NCI-H524 treated with DMSO at 0.1 percent for 48 hours (cell line): Measurements from ENCODE around the gene RUNX1.

ENCODE experiments used
- DNase-seq: peaks from one replicate; lab custom pipeline; 2025; lab: John Stamatoyannopoulos, UW

RUNX1 gene

DNA sequence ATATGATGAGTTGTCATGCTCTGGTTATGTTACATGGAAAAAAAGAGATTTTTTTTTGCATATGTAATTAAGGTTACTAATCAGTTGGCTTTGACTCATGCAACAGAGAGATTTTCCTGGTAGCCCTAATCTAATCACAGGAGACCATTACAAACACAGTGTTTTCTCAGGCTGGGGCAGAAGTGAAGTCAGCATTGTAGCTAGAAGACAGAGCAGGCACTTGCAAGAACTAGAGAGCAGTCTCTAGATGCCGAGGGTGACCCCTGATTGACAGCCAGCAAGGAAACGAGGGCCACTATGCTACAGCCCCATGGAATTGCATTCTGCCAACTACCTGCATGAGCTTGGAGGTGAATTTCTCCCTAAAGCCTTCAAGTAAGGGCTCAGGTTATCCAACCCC lies 151.3 kb downstream of the RUNX1 start:
- no peak for DNase-seq

DNA sequence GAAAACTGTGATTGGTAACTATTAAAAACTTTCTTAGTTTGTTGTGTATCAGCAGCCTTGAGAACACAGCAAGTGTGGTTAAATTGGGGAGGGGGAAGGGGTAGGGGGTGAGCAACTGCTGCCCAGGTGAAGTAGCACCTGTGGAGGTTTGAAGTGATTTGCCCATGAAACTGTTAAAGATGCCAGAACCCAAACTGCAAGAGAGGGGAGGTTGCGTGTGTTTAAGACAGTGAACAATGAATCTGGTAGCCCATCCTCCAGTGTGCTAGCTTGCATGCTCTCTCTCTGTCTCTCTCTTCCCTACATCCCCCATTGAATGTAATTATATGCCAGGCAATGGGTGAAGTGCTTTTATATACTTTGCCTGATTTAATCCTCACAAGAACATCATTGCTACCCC lies 154.7 kb downstream of the RUNX1 start:
- DNase-seq = no peak

DNA sequence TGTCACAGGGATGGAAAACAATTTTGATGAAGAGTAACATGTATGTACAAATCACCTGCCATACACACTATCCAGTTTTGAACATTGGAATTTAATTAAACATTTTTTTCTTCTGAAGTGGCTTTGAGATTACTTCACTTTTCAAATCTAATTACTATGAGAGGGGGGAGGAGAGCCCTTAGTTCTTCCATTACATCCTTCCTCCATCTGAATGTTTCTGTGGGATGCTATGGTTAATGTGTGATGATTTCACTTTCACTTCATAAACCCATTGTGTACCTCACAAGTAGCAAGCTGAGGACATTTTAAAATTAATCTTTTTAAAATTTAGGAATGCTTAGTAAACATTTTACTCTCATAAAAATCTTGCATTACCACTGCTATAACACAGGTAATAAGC lies 156.9 kb downstream of the RUNX1 start:
- no peak for DNase-seq

DNA sequence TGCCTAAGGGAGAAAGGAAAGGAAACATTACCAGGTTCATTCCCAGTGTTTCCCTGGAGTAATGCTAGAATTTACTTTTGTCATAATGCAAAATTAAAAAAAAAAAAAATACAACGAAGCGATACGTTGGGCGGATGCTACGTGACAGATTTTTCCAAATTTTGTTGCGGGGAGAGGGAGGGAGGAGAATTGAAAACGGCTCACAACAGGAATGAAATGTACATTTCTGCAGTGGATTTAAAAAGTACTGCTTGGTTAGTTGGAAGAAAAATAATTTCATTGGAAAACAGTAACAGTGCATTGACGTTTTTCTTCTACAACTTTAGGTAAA lies 157.5 kb downstream of the RUNX1 start:
- no peak for DNase-seq

DNA sequence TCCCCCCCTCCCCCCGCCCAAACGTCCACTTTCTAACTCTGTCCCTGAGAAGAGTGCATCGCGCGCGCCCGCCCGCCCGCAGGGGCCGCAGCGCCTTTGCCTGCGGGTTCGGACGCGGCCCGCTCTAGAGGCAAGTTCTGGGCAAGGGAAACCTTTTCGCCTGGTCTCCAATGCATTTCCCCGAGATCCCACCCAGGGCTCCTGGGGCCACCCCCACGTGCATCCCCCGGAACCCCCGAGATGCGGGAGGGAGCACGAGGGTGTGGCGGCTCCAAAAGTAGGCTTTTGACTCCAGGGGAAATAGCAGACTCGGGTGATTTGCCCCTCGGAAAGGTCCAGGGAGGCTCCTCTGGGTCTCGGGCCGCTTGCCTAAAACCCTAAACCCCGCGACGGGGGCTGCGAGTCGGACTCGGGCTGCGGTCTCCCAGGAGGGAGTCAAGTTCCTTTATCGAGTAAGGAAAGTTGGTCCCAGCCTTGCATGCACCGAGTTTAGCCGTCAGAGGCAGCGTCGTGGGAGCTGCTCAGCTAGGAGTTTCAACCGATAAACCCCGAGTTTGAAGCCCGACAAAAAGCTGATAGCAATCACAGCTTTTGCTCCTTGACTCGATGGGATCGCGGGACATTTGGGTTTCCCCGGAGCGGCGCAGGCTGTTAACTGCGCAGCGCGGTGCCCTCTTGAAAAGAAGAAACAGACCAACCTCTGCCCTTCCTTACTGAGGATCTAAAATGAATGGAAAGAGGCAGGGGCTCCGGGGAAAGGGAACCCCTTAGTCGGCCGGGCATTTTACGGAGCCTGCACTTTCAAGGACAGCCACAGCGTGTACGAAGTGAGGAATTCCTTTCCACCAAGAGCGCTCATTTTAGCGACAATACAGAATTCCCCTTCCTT lies 158.1 kb downstream of the RUNX1 start:
- no peak for DNase-seq

DNA sequence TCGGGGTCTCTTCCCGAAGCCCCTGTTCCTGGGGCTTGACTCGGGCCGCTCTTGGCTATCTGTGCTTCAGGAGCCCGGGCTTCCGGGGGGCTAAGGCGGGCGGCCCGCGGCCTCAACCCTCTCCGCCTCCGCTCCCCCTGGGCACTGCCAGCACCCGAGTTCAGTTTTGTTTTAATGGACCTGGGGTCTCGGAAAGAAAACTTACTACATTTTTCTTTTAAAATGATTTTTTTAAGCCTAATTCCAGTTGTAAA lies 158.7 kb downstream of the RUNX1 start:
- DNase-seq = no peak

DNA sequence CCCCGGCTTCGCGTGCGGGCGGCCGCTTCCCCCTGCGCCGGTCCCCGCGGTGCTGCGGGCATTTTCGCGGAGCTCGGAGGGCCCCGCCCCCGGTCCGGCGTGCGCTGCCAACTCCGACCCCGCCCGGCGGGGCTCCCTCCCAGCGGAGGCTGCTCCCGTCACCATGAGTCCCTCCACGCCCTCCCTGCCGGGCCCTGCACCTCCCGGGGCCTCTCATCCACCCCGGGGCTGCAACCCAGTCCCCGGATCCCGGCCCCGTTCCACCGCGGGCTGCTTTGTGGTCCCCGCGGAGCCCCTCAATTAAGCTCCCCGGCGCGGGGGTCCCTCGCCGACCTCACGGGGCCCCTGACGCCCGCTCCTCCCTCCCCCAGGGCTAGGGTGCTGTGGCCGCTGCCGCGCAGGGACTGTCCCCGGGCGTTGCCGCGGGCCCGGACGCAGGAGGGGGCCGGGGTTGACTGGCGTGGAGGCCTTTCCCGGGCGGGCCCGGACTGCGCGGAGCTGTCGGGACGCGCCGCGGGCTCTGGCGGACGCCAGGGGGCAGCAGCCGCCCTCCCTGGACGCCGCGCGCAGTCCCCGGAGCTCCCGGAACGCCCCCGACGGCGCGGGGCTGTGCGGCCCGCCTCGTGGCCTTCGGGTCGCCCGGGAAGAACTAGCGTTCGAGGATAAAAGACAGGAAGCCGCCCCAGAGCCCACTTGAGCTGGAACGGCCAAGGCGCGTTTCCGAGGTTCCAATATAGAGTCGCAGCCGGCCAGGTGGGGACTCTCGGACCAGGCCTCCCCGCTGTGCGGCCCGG lies 159.2 kb downstream of the RUNX1 start:
- DNase-seq = no peak

DNA sequence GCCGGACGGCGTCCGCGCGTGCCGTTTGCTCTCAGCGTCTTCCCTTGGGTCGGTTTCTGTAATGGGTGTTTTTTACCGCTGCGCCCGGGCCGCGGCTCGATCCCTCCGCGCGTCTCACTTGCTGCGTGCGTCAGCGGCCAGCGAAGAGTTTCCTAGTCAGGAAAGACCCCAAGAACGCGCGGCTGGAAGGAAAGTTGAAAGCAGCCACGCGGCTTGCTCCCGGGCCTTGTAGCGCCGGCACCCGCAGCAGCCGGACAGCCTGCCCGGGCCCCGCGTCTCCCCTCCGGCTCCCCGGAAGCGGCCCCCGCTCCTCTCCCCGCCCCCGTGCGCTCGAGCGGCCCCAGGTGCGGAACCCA lies 159.8 kb downstream of the RUNX1 start:
- DNase-seq = no peak

DNA sequence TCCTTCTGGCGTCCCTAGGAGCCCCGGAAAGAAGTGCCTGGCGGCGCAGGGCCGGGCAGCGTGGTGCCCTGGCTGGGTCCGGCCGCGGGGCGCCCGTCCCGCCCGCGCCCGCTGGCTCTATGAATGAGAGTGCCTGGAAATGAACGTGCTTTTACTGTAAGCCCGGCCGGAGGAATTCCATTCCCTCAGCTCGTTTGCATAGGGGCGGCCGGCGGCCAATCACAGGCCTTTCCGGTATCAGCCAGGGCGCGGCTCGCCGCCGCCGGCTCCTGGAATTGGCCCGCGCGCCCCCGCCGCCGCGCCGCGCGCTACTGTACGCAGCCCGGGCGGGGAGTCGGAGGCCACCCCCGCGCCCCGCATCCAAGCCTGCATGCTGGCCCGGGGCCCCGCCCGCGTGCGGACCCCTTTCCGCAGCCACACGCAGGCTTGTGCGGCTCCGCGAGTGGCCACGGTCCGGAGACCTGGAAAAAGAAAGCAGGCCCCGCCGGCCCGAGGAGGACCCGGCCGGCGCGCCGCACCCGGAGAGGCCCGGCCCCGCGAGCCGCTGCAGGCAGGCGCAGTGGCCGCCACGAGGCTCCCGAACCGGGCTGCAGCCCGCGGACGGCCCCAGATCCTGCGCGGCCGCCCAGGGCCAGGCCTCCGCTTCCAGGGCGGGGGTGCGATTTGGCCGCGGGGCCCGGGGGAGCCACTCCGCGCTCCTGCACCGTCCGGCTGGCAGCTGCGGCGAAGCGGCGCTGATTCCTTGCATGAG lies 160.4 kb downstream of the RUNX1 start:
- peak; percentile 49 for DNase-seq

DNA sequence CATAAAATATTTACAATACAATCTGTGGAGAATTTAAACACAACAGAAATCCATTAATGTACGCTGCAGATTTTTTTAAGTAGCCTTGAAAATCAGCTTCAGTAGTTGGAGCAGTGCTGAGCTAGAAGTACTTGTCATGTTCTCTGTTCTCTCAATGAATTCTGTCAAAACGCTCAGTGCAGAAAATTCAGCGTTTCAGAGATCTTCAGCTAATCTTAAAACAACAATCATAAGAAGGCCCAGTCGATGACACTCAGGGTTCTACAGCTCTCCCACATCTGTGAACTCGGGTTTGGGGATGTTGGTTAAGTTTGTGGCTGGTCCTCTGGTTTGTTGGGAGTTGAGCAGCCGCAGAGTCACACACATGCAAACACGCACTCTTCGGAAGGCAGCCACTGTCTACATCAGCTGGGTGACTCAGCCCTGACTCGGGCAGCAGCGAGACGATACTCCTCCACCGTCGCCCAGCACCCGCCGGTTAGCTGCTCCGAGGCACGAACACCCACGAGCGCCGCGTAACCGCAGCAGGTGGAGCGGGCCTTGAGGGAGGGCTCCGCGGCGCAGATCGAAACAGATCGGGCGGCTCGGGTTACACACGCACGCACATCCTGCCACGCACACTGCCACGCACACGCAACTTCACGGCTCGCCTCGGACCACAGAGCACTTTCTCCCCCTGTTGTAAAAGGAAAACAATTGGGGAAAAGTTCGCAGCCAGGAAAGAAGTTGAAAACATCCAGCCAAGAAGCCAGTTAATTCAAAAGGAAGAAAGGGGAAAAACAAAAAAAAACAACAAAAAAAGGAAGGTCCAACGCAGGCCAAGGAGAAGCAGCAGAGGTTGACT lies 161.2 kb downstream of the RUNX1 start:
- no peak for DNase-seq

DNA sequence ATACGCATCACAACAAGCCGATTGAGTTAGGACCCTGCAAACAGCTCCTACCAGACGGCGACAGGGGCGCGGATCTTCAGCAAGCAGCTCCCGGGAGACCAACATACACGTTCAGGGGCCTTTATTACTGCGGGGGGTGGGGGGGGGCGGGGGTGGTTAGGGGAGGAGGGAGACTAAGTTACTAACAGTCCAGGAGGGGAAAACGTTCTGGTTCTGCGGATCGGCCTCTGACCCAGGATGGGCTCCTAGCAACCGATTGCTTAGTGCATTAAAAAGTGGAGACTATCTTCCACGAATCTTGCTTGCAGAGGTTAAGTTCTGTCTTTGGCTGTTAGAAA lies 162.0 kb downstream of the RUNX1 start:
- DNase-seq = no peak

DNA sequence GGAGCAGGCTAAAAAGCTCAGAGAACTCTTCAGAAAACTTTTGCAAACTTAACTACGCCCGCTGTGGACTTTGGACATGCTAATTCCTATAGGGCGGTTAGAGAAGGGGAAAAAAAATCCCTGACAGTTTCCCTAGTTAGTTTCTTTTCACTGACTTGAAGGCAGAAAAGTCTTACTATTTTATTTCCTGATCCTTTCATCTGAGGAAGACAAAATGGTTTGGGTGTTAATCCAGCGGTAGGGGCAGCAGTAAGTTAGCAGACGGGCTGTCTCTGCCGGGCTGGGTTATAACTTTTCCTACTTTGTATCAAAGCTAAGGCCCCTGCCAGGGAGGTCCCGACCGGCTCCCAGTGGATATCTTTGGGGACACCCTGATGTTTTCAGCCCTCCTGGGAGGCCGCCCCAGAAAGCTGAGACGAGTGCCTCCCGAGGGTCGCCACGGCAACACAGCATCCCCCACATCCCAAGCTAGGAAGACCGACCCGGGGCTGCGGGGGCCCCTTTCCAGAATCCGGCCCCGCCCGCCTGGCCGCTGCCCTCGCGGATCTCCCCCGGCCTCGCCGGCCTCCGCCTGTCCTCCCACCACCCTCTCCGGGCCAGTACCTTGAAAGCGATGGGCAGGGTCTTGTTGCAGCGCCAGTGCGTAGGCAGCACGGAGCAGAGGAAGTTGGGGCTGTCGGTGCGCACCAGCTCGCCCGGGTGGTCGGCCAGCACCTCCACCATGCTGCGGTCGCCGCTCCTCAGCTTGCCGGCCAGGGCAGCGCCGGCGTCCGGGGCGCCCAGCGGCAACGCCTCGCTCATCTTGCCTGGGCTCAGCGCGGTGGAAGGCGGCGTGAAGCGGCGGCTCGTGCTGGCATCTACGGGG lies 162.6 kb downstream of the RUNX1 start:
- DNase-seq = no peak

DNA sequence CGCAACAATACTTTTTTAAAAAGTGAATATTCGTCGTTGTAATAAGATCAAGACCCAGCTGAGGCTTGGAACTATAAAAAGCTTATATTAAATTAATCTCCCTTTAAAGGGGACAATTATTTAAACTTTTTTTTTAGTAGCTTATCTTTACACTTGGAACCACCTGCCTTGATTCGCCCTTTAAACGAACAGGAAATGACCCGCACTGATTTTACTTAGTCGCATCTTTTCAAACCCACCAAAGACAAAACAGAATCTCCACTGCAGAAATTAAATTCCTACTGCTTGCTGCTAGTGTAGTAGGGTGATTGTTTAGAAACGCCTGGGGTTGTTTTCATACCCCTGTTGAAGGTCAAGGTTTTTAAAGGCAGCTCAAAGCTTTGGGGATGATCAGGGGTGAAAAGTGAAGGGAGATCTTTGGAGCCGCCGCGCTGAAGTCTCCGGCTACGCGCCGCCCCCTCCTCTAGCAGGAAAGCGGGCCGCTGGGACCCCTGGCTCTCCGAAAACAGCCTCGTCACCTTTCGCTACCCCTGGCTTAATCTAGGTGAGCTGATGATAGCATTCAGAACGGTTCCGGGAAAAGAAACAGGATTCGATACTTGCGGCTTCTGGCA lies 163.4 kb downstream of the RUNX1 start:
- DNase-seq = no peak

DNA sequence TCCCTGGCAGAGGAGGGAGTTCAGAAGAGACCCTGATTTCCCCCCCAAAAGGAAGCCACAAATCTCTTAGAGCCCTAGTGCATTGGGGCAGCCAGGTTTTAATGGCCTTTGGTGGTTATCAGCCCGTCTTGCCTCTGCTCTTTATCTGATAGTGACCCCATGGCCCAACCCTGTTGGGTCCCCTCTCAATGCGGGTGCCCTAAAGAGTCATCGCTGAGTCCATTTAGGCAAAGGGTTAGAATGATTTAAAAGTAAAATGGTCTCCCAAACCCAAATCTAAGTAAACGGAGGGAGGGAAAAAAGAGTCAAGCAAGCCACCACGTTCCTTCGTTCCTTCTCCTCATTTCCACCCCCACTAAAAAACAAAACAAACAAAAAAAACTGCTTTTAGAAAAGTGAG lies 164.0 kb downstream of the RUNX1 start:
- DNase-seq = no peak

DNA sequence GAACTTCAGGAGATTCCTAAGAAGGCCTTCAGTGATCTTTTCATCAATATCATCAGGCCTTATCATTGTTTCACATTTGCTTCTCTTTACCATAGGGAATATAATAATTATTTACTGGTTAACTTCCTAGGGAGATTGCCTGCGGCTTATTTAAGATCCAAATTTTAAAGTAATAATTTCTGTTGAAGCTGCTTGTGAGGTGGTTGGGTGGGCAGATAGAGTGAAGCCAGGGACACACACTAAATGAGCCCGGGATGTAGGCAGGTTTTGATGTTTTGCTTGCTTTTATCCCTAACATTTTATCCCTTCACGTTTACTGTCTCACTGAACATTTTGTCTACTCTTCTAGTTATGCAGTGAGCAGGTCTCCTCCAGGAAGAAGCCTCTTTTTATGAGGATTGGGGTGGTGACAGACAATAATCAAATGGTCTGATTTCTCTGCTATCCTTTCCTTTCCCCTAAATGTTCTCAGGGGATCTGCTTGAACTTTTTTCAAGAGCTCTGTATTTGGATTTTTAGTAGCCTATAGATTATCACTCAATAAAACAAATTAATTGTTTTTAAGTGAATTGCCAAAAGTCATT lies 164.7 kb downstream of the RUNX1 start:
- no peak for DNase-seq

DNA sequence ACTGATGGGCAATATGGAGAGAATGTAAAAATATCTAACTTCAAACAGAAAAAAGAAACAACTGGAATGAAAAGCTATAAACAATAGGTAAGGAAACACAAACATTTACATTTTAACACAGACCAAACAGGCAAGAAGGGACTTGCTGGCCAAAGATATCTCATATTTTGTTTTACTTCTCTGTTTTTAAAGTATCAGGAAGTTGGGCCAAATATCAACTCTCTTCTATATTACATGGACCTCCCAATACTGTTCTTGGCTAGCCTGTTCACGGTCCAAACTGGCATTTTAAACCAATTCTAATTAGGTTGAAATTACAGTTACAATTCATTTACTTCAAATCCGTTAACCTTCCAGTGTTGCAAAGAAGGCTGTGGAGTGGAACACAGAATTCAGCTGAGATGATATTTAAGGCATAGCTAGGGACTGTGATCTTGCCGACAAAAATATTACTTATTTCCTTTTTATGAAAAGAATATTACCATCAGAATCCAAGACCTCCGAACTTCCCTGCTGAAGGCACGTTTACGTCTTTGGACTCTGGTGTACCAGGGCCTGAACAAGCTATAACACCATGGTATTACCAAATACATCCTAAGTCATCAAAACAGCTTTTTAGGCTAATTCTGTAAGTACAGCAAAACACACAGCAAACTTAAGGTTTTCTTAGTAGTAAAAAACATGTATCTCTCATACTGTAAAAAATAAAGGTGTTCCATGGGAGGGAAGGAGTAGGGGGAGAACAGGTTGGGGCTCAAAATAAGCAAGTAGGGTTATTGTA lies 165.4 kb downstream of the RUNX1 start:
- DNase-seq = no peak

DNA sequence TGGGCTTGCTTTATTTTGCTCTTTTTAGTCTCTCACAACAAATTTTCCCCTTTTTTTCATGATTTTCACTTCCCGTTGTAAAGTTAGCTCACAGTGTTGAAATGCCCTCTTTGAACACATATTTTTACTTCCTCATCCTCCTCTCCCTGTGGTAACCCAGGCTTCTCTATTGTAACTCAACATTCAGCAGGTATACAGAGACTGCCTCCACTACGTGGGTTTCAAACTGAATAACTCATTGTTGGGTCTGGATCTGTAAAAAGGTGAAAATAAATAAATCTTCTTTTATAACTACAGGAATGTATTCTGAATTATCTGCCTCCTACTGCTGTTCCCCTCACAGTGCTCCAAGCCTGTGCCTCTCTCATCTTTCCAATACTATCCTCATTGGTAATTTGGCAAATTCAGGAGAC lies 166.4 kb downstream of the RUNX1 start:
- no peak for DNase-seq

DNA sequence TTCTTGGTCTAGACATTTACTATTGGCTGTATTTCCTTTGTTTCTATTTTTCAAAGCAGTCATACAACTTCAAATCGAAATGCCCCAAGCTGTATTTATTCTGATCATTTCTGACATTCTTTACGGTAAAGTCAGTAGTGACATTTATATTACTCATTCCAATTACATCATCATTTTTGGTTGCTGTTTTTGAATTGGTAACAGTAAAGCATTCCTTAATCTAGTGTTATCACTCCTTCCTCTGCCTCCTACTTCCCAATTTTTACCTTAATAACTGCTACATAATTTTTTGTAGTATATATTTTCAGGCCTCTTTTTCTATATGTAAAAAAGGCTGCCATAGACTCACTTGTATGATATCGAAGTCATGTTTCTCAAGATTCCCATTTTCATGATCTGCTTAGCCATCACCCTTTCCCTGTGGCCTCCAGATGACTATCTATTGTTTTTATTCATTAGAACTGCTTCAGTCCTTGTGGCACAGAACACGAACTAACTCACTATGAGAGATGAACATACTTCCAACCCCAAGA lies 167.2 kb downstream of the RUNX1 start:
- no peak for DNase-seq

DNA sequence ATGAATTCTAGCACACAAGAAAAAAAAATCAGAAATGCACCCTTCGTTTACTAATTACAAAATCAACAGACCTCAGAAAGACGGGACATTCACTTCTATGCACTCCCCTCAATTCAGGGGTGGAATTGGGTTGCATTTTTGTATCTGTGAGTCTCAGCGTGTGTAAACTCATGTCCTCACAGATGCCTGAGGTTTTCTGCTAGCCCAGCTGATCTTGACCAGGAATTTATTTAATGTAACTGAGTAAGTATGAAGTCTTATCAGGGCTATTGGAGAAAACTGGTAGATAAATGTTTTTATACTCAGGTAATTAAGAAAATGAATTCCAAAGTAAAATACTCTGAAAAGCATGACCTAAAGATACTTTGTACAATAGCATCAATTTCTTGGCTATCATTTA lies 167.7 kb downstream of the RUNX1 start:
- no peak for DNase-seq

DNA sequence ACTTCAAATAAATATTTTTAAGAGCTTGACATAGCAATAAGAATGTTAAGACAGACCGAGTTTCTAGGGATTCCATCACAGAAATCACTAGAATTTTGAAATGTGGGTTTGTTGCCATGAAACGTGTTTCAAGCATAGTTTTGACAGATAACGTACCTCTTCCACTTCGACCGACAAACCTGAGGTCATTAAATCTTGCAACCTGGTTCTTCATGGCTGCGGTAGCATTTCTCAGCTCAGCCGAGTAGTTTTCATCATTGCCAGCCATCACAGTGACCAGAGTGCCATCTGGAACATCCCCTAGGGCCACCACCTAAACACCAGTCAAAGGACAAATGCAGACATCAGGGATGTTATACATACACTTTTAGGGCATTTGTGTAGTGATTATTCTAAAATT lies 168.7 kb downstream of the RUNX1 start:
- no peak for DNase-seq
